ENCODE results near the gene SDC3.

Gene SDC3

GRCh38 chr1:30928171-30928570 lies 19.6 kb upstream of the SDC3 start:
- no peak for DNase-seq

GRCh38 chr1:30927448-30927847 lies 18.9 kb upstream of the SDC3 start:
- no peak for DNase-seq

GRCh38 chr1:30923597-30923996 lies 15.0 kb upstream of the SDC3 start:
- no peak for DNase-seq

GRCh38 chr1:30920827-30921226 lies 12.3 kb upstream of the SDC3 start:
- DNase-seq: no peak

- DNase-seq: no peak
These were observed 10.7 kb upstream of the SDC3 start for GRCh38 chr1:30919025-30919881.

- DNase-seq: no peak
These were observed 7.7 kb upstream of the SDC3 start for GRCh38 chr1:30916296-30916695.

- no peak for DNase-seq
These were observed 7.1 kb upstream of the SDC3 start for GRCh38 chr1:30915491-30916230.

- DNase-seq: no peak
These were observed 6.4 kb upstream of the SDC3 start for GRCh38 chr1:30914931-30915330.

- DNase-seq: no peak
These were observed 6.0 kb upstream of the SDC3 start for GRCh38 chr1:30914587-30914922.

GRCh38 chr1:30912913-30913652 lies 4.5 kb upstream of the SDC3 start:
- DNase-seq: no peak

- DNase-seq: no peak
These were observed 3.7 kb upstream of the SDC3 start for GRCh38 chr1:30912224-30912623.

- DNase-seq: peak in 1 of 4 experiments; percentile 27
These were observed 2.7 kb upstream of the SDC3 start for GRCh38 chr1:30911059-30911954.

- DNase-seq: no peak
These were observed 959 bp upstream of the SDC3 start for GRCh38 chr1:30909365-30910068.

GRCh38 chr1:30908316-30908695 lies 252 bp downstream of the SDC3 start:
- DNase-seq: no peak

GRCh38 chr1:30907481-30908315 lies 860 bp downstream of the SDC3 start:
- no peak for DNase-seq

- no peak for DNase-seq
These were observed 1.7 kb downstream of the SDC3 start for GRCh38 chr1:30906631-30907441.

- no peak for DNase-seq
These were observed 2.5 kb downstream of the SDC3 start for GRCh38 chr1:30905916-30906620.

GRCh38 chr1:30905403-30905802 lies 3.2 kb downstream of the SDC3 start:
- DNase-seq: no peak

GRCh38 chr1:30904962-30905335 lies 3.6 kb downstream of the SDC3 start:
- DNase-seq: no peak

Data from activated CD4-positive, CD25-positive, alpha-beta regulatory T cell (primary cell).